PC-3 (cell line): Measurements from ENCODE around the gene CERKL.

Source experiments
- CTCF ChIP-seq: fragments of 300-600 bp; sonication (generic); conservative IDR thresholded peaks from 2 replicates; pipeline ENCODE4 v1.5.1; 2017; ENCODE audit warnings: antibody characterized with exemption, low read depth, mild to moderate bottlenecking, low read length
- EZH2phosphoT487 ChIP-seq: fragments of 300-600 bp; sonication (generic); IDR thresholded peaks from 2 replicates; pipeline ENCODE4 v1.6.1; 2018; ENCODE audit warnings: mild to moderate bottlenecking, antibody characterized with exemption, low read length, borderline replicate concordance

GRCh38 chr2:181662287-181662686 lies 5.4 kb upstream of the CERKL start:
- no peak for TF ChIP-seq CTCF
- no peak for TF ChIP-seq EZH2phosphoT487
